ENCODE results near the gene FXYD1. TPM values are rescaled to one million over a fixed set of nuclear protein-coding genes. Genes with fewer than 3 reads are reported as not detected.

FXYD1 gene
- total and polyA plus RNA-seq, 4 donors: 18.7 to 146 (median 71.5) TPM

DNA sequence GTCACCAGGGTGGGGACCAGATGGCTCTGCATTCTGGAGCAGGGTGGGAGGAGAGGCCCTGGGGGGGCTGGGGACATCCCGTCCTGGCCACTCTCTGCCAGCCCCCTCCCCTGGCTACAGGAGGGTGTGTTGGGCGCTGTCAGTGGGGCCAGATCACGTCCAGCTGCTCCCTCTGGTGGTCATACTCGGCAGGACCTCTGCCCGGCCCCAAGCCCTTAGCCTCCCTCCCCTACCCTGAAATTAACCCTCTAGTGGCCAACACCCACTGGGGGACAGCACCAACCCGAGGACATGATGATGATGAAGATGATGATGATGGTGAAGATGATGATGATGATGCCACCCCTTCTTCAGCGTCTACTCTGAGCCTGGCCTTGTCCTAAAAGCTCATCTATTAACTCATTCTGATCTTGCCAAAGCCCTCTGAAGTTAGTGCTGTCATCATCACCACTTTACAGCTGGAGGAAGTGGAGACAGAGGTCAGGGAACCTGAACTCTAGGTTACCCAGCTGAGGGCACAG, 3.2 kb upstream of the FXYD1 start:
- peaks cover 18 to 41% (median 28%) of the 10 kb centered on the region in 4 donors for H3K4me1 ChIP-seq (ENCODE audit: control insufficient read depth in 4 of 4, insufficient read depth in 4 of 4, low read length in 3 of 4)
- 0% methylated on average over 7 of the region's 7 CpGs for WGBS
- no peaks in the 10 kb centered on the region for H3K36me3 ChIP-seq (ENCODE audit: control insufficient read depth in 4 of 4, insufficient read depth in 3 of 4, low read depth in 1 of 4, low read length in 3 of 4)
- H3K27me3 ChIP-seq (ENCODE audit: control insufficient read depth in 4 of 4, insufficient read depth in 4 of 4, low read length in 3 of 4): no peaks in the 10 kb centered on the region
- H3K27ac ChIP-seq (ENCODE audit: low read depth in 1 of 2, low read length in 2 of 2): peak overlapping the region; percentile 97 to 99
- TF ChIP-seq FOXA2 (IDR thresholded peaks at IDR 0.05) (no peak), RAD21 (IDR thresholded peaks at IDR 0.05) (peak; percentile 80 to 87), NR2F2 (IDR thresholded peaks at IDR 0.05) (peak; percentile 54), JUND (IDR thresholded peaks at IDR 0.05) (no peak), HNF4A (conservative IDR thresholded peaks at IDR 0.05) (peak; percentile 63 to 65), FOXA1 (IDR thresholded peaks at IDR 0.05) (no peak), MAX (IDR thresholded peaks at IDR 0.05) (no peak), YY1 (IDR thresholded peaks at IDR 0.05) (no peak), TAF1 (conservative IDR thresholded peaks at IDR 0.05) (no peak), EGR1 (IDR thresholded peaks at IDR 0.05; ENCODE audit: low read depth in 2 of 2) (no peak), SP1 (IDR thresholded peaks at IDR 0.05) (peak; percentile 75), GABPA (IDR thresholded peaks at IDR 0.05 in 1 of 2, conservative IDR thresholded peaks at IDR 0.05 in 1 of 2) (peak in 1 of 2 donors; percentile 66), RXRA (IDR thresholded peaks at IDR 0.05) (peak; percentile 93 to 96), HNF4G (IDR thresholded peaks at IDR 0.05) (no peak), ZBTB33 (IDR thresholded peaks at IDR 0.05) (no peak)
- TF ChIP-seq, protein P1, sequence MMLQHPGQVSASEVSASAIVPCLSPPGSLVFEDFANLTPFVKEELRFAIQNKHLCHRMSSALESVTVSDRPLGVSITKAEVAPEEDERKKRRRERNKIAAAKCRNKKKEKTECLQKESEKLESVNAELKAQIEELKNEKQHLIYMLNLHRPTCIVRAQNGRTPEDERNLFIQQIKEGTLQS (IDR thresholded peaks at IDR 0.05): peak; percentile 83
- TF ChIP-seq, protein P2, sequence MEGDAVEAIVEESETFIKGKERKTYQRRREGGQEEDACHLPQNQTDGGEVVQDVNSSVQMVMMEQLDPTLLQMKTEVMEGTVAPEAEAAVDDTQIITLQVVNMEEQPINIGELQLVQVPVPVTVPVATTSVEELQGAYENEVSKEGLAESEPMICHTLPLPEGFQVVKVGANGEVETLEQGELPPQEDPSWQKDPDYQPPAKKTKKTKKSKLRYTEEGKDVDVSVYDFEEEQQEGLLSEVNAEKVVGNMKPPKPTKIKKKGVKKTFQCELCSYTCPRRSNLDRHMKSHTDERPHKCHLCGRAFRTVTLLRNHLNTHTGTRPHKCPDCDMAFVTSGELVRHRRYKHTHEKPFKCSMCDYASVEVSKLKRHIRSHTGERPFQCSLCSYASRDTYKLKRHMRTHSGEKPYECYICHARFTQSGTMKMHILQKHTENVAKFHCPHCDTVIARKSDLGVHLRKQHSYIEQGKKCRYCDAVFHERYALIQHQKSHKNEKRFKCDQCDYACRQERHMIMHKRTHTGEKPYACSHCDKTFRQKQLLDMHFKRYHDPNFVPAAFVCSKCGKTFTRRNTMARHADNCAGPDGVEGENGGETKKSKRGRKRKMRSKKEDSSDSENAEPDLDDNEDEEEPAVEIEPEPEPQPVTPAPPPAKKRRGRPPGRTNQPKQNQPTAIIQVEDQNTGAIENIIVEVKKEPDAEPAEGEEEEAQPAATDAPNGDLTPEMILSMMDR (IDR thresholded peaks at IDR 0.05; ENCODE audit: low read depth, low read length, missing input control): peak; percentile 85
- TF ChIP-seq, protein P3, sequence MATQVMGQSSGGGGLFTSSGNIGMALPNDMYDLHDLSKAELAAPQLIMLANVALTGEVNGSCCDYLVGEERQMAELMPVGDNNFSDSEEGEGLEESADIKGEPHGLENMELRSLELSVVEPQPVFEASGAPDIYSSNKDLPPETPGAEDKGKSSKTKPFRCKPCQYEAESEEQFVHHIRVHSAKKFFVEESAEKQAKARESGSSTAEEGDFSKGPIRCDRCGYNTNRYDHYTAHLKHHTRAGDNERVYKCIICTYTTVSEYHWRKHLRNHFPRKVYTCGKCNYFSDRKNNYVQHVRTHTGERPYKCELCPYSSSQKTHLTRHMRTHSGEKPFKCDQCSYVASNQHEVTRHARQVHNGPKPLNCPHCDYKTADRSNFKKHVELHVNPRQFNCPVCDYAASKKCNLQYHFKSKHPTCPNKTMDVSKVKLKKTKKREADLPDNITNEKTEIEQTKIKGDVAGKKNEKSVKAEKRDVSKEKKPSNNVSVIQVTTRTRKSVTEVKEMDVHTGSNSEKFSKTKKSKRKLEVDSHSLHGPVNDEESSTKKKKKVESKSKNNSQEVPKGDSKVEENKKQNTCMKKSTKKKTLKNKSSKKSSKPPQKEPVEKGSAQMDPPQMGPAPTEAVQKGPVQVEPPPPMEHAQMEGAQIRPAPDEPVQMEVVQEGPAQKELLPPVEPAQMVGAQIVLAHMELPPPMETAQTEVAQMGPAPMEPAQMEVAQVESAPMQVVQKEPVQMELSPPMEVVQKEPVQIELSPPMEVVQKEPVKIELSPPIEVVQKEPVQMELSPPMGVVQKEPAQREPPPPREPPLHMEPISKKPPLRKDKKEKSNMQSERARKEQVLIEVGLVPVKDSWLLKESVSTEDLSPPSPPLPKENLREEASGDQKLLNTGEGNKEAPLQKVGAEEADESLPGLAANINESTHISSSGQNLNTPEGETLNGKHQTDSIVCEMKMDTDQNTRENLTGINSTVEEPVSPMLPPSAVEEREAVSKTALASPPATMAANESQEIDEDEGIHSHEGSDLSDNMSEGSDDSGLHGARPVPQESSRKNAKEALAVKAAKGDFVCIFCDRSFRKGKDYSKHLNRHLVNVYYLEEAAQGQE (IDR thresholded peaks at IDR 0.05): peak; percentile 83
- peak overlapping the region in 1 of 2 donors; percentile 32 for H3K9ac ChIP-seq (ENCODE audit: low read depth in 1 of 2, low read length in 2 of 2)
- H3K9me3 ChIP-seq (ENCODE audit: control insufficient read depth in 4 of 4, low read length in 3 of 4): no peaks in the 10 kb centered on the region
- no peak overlapping the region for H3K4me3 ChIP-seq (ENCODE audit: low read depth in 1 of 3, low read length in 3 of 3)
- peak; percentile 84 for DNase-seq (ENCODE audit: low spot score)
